ENCODE measurements around the gene ZCCHC24.

Gene ZCCHC24

DNA sequence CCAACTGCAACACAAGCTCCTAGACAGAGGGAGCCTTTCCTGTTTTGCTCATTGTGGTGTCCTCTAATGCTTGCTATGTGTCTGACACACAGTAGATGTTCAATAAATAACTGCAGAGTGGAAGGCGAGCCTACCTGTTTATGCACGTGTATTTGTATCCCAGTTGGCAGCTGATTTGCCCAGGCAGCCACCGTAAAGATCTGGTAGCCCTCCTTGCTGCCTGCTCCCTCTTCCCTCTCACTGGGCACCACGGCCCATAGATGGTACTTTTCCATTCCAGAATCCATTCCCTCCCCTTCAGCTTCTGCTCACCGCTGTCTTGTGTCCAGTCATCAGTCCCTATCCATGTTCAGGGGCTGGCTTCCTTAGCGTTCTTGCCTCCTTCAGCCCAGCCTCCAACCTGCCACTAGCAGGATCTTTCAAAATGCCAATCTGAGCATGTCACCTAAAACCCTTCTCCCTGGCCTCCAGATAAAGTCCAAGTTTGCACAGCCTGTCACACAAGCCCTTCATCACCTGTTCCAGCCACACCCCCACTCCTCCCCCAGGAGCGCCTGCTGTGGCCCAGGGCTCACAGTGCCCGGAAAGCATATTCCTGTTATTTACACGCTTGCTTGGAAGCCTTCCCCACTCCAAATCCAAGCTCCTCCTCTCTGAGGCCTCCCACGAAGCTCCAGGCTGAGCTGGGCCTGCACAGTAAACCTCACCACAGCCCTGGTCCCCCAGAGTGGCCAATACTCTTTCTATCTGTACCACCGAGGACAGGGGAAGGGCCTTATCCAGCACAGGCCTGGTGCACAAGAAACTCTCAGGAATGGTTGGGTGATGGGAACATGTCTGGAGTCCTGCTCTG, 21.0 kb downstream of the ZCCHC24 start:
- H3K27ac ChIP-seq (ENCODE audit: poor library complexity, severe bottlenecking), result no peak overlapping the region
- H3K27me3 ChIP-seq (ENCODE audit: insufficient read depth, poor library complexity, severe bottlenecking), result no peaks in the 10 kb centered on the region
- H3K4me1 ChIP-seq (ENCODE audit: insufficient read depth, poor library complexity, severe bottlenecking), result no peaks in the 10 kb centered on the region
- no peak for DNase-seq (ENCODE audit: low spot score)
- no peak overlapping the region for H3K4me3 ChIP-seq (ENCODE audit: severe bottlenecking)
- peaks cover 5% of the 10 kb centered on the region for H3K9me3 ChIP-seq (ENCODE audit: severe bottlenecking)
- TF ChIP-seq, protein P1, sequence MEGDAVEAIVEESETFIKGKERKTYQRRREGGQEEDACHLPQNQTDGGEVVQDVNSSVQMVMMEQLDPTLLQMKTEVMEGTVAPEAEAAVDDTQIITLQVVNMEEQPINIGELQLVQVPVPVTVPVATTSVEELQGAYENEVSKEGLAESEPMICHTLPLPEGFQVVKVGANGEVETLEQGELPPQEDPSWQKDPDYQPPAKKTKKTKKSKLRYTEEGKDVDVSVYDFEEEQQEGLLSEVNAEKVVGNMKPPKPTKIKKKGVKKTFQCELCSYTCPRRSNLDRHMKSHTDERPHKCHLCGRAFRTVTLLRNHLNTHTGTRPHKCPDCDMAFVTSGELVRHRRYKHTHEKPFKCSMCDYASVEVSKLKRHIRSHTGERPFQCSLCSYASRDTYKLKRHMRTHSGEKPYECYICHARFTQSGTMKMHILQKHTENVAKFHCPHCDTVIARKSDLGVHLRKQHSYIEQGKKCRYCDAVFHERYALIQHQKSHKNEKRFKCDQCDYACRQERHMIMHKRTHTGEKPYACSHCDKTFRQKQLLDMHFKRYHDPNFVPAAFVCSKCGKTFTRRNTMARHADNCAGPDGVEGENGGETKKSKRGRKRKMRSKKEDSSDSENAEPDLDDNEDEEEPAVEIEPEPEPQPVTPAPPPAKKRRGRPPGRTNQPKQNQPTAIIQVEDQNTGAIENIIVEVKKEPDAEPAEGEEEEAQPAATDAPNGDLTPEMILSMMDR (IDR thresholded peaks at IDR 0.05; ENCODE audit: poor library complexity, severe bottlenecking), result no peak
- ATAC-seq (ENCODE audit: low read depth), result no peak
- H3K36me3 ChIP-seq (ENCODE audit: low read depth), result no peaks in the 10 kb centered on the region

DNA sequence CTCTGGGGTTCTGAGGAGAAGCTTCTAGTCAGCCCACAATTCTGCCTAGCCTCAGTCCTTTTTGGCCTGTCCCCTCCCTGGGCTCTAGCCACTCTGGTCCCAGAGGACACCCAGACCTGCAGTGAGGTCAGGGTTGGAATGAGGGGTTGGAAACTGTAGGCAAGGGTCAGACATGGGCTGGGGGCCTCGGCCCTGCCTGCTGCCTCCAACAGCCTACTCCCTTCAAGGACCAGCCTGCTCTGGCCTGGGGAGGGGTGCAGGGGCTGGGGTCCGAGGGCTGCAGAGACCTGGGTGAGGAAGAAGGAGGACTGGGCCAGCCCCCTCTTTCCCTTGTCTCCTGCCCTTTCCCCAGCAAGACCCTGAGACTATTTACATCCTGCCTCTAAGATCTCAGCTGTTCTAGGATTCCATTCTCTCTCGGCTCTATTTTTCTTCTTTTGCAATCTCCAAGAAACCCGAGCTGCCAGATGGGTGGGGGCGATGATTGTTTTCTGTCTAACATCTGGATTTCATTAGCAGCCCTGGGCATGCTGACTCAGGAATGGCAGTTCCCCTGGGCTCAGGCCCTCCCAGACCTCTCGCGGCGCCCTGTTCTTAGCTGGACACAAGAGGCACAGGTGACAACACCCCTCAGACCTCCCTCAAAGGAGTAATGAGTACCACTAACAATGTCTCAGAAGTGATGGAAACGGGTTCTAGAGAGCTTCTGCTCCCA, 23.1 kb downstream of the ZCCHC24 start:
- Histone ChIP-seq H3K4me3 (ENCODE audit: severe bottlenecking) (no peak overlapping the region), H3K27me3 (ENCODE audit: insufficient read depth, poor library complexity, severe bottlenecking) (no peaks in the 10 kb centered on the region), H3K36me3 (ENCODE audit: low read depth) (no peaks in the 10 kb centered on the region), H3K27ac (ENCODE audit: poor library complexity, severe bottlenecking) (no peak overlapping the region), H3K9me3 (ENCODE audit: severe bottlenecking) (peaks cover 5% of the 10 kb centered on the region), H3K4me1 (ENCODE audit: insufficient read depth, poor library complexity, severe bottlenecking) (no peaks in the 10 kb centered on the region)
- ATAC-seq (ENCODE audit: low read depth) (no peak; the same call in 2 of the 3 replicates), DNase-seq (ENCODE audit: low spot score) (no peak)
- TF ChIP-seq, protein P1 (IDR thresholded peaks at IDR 0.05; ENCODE audit: poor library complexity, severe bottlenecking), result no peak

DNA sequence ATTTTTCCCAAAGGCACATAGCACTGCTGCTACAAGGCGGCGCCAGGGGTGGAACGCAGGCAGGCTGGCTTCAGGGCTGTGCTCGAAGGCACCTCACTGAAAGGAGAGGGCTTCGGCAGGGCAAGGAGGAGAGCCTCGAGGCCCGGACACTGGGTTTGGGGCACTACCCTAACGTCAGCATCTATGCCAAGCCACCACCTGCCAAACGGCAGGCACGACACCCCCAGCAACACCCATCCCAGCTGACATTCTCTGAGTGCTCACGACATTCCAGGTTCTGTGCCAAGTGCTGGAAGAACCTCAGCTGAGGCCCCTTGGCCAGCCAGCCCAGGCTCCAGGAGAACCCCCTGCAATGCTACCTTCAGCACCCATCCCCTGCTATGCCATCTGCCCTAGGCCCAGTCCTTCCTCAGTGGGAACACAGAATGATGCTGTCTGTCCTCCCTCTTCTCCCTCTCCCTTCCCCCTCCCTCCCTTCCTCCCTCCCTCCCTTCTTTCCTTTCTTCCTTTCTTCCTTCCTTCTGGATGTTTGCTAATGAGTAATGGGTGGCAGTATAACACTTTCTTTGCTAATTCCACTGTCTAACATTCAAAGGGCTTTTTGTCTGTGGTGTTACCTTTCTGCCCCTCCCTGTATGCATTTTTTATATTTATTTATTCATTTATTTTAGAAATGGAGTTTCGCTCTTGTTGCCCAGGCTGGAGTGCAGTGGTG, 24.3 kb downstream of the ZCCHC24 start:
- Histone ChIP-seq H3K27ac (ENCODE audit: poor library complexity, severe bottlenecking) (no peak overlapping the region), H3K4me1 (ENCODE audit: insufficient read depth, poor library complexity, severe bottlenecking) (no peaks in the 10 kb centered on the region), H3K27me3 (ENCODE audit: insufficient read depth, poor library complexity, severe bottlenecking) (no peaks in the 10 kb centered on the region), H3K36me3 (ENCODE audit: low read depth) (no peaks in the 10 kb centered on the region), H3K4me3 (ENCODE audit: severe bottlenecking) (no peak overlapping the region), H3K9me3 (ENCODE audit: severe bottlenecking) (no peaks in the 10 kb centered on the region)
- TF ChIP-seq, protein P1 (IDR thresholded peaks at IDR 0.05; ENCODE audit: poor library complexity, severe bottlenecking), result no peak
- ATAC-seq (ENCODE audit: low read depth), result no peak
- no peak for DNase-seq (ENCODE audit: low spot score)

DNA sequence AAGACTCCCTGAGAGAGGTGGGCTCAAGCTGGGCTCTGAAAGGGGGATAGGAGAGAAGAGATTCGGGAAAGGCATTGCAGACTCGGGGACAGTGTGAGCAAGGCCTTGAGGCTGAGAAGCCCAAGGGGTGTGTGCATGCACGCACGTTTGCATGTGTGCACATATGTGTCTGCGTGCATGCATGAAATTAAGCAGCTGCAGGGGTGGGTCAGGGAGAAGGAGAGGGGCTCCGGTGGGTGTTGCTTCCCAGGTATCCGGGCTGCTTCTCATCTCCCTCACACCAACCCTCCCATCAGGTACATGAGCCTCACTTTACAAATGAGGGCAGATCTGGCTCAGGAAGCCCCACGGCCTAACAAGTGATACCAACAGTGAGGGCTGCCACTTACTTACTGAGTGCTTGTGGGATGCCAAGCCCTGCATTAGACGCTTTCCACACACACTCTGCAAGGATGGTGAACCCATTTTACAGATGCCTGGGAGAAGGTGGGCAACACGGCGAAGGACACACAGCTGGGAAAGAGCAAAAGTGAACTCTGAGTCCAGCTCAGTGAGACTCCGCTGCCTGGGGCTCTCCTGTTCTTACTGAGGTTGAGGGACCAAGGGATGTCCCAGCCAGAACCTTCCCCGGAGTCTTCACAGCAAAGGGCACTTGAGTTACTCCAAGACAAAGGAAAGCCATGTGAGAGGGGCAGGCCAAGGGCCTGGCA, 26.4 kb downstream of the ZCCHC24 start:
- no peaks in the 10 kb centered on the region for H3K4me1 ChIP-seq (ENCODE audit: insufficient read depth, poor library complexity, severe bottlenecking)
- TF ChIP-seq, protein P1 (IDR thresholded peaks at IDR 0.05; ENCODE audit: poor library complexity, severe bottlenecking), result no peak

More for the DNA sequence above, 26.4 kb downstream of the ZCCHC24 start:
- Histone ChIP-seq H3K9me3 (ENCODE audit: severe bottlenecking) (no peaks in the 10 kb centered on the region), H3K27me3 (ENCODE audit: insufficient read depth, poor library complexity, severe bottlenecking) (no peaks in the 10 kb centered on the region), H3K36me3 (ENCODE audit: low read depth) (no peaks in the 10 kb centered on the region), H3K27ac (ENCODE audit: poor library complexity, severe bottlenecking) (no peak overlapping the region), H3K4me3 (ENCODE audit: severe bottlenecking) (no peak overlapping the region)
- ATAC-seq (ENCODE audit: low read depth) (no peak), DNase-seq (ENCODE audit: low spot score) (no peak)

Data from RWPE2 (cell line).